ENCODE measurements around the gene TSPAN32.

The TSPAN32 gene

DNA sequence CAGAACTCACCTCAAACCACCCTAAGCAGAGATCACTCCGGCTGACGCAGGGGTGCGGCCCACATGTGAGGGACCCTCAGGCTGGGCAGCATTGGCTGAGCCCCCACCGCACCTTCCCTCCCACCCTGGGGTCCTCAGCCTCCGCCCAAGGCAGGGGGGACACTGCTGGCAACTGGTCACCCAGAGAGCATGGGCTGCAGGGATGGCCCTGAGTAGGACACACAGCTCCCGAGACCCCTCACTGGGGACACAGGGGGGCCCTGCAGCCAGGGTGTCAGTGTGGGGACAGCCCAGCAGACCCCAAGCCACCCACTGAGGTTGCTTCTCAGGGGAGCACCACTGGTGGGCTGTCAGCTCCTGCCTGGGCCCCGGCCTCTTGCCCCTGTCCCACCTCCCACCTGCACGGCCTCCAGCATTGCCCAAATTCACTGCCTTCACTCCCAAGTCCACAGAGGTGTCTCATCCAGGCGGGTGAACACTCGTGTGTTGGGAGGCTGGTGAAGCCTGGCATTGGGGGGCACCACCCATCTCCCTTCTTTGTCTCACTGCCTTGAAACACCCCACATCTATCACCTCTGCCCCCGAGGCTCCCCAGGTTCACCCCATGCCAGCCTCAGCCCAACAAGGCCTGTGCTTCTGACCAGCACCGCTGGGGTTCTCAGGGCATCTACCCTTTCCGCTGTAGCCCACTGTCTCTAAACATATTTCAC is 4.7 kb upstream of the TSPAN32 start:
- Histone ChIP-seq H3K9ac (ENCODE audit: low read length) (no peak overlapping the region), H2AK5ac (ENCODE audit: low read length) (no peak overlapping the region), H3K4ac (ENCODE audit: low read depth, low read length) (no peak overlapping the region), H2BK120ac (ENCODE audit: low read depth, low read length) (no peak overlapping the region), H3K36me3 (ENCODE audit: control insufficient read depth, insufficient read depth, low read length) (no peaks in the 10 kb centered on the region), H3K56ac (ENCODE audit: low read length) (no peak overlapping the region), H3K18ac (ENCODE audit: low read length) (no peak overlapping the region), H2BK5ac (ENCODE audit: low read length) (no peak overlapping the region), H3K27me3 (ENCODE audit: insufficient read depth, low read length, poor library complexity) (no peaks in the 10 kb centered on the region), H3K23ac (ENCODE audit: low read length) (no peak overlapping the region), H3K79me1 (ENCODE audit: low read length) (no peaks in the 10 kb centered on the region), H2BK15ac (replicated peaks; ENCODE audit: low read depth) (no peak overlapping the region), H3K79me2 (ENCODE audit: control insufficient read depth, insufficient read depth, low read length) (no peaks in the 10 kb centered on the region), H3K4me3 (ENCODE audit: low read length) (no peak overlapping the region), H4K8ac (ENCODE audit: low read depth, low read length) (no peak overlapping the region), H3K27ac (ENCODE audit: low read depth, low read length) (no peak overlapping the region), H3K4me1 (ENCODE audit: control insufficient read depth, low read depth, low read length) (no peaks in the 10 kb centered on the region), H3K4me2 (ENCODE audit: low read length) (no peak overlapping the region), H4K5ac (ENCODE audit: low read length) (no peak overlapping the region)
- DNase-seq = no peak
- WGBS (ENCODE audit: extremely low coverage, insufficient coverage, low lambda C conversion rate) = no CpG with 5 or more reads among the region's 13 CpGs

DNA sequence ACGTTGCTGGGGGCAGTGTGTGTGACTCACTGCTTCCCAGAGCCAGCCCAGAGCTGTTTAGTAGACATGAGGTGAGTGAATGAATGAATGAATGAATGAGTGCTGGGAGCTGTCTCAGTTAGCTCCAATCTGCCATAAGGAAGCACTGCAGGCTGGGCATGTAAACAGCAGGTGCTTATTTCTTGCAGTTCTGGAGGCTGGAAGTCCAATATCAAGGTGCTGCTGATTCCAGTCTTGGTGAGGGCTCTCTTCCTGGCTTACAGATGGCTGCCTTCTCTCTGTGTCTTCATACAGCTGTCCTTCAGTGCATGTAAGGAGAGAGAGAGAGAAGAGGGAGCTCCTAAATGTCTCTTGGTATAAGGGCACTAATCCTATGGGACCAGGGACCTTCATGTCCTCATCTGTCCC is 4.2 kb upstream of the TSPAN32 start:
- Histone ChIP-seq H3K18ac (ENCODE audit: low read length) (no peak overlapping the region), H2BK5ac (ENCODE audit: low read length) (no peak overlapping the region), H3K4me3 (ENCODE audit: low read length) (no peak overlapping the region), H3K27me3 (ENCODE audit: insufficient read depth, low read length, poor library complexity) (no peaks in the 10 kb centered on the region), H3K56ac (ENCODE audit: low read length) (no peak overlapping the region), H3K4ac (ENCODE audit: low read depth, low read length) (no peak overlapping the region), H3K4me2 (ENCODE audit: low read length) (no peak overlapping the region), H3K27ac (ENCODE audit: low read depth, low read length) (no peak overlapping the region), H3K79me1 (ENCODE audit: low read length) (no peaks in the 10 kb centered on the region), H3K9ac (ENCODE audit: low read length) (no peak overlapping the region), H4K8ac (ENCODE audit: low read depth, low read length) (no peak overlapping the region), H2BK120ac (ENCODE audit: low read depth, low read length) (no peak overlapping the region), H2AK5ac (ENCODE audit: low read length) (no peak overlapping the region), H3K4me1 (ENCODE audit: control insufficient read depth, low read depth, low read length) (no peaks in the 10 kb centered on the region), H3K23ac (ENCODE audit: low read length) (no peak overlapping the region), H3K36me3 (ENCODE audit: control insufficient read depth, insufficient read depth, low read length) (no peaks in the 10 kb centered on the region), H2BK15ac (replicated peaks; ENCODE audit: low read depth) (no peak overlapping the region), H3K79me2 (ENCODE audit: control insufficient read depth, insufficient read depth, low read length) (no peaks in the 10 kb centered on the region), H4K5ac (ENCODE audit: low read length) (no peak overlapping the region)
- no CpG with 5 or more reads among the region's 1 CpG for WGBS (ENCODE audit: extremely low coverage, insufficient coverage, low lambda C conversion rate)
- no peak for DNase-seq

DNA sequence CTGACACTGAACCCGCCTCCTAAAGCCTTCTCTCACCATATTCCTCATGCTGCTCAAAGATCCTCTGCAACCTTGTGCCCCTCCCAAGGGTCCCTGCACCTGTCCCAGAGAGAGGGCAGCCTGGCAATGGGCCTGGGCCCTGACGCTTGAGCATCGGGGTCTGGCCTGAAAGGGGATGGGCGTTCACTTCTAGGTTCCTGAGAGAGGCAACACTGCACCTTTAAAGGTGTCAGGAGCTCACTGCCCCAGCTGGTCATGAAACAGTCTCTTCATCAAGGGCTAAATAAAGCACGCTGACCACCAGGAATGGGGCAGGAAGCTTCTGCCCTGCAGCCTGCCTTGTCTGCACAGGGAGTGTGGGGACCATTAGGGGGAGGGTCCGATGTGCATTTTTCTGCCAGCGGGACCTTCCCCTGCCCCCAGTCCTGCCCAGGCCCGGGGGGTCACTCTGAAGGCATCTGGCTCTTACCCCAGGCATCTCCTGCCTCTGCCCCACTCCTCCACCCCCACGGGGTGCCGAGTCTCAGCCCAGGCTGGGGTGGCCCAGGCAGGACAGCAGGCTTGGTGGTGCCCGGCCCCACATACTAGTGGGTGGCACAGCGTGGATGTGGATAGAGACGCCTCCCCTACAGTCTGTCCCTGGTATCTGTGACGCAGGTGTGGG is 3.5 kb upstream of the TSPAN32 start:
- Histone ChIP-seq H3K36me3 (ENCODE audit: control insufficient read depth, insufficient read depth, low read length) (no peaks in the 10 kb centered on the region), H3K4me3 (ENCODE audit: low read length) (no peak overlapping the region), H3K4me1 (ENCODE audit: control insufficient read depth, low read depth, low read length) (no peaks in the 10 kb centered on the region), H4K8ac (ENCODE audit: low read depth, low read length) (no peak overlapping the region), H3K56ac (ENCODE audit: low read length) (no peak overlapping the region), H3K23ac (ENCODE audit: low read length) (no peak overlapping the region), H3K27me3 (ENCODE audit: insufficient read depth, low read length, poor library complexity) (no peaks in the 10 kb centered on the region), H2BK120ac (ENCODE audit: low read depth, low read length) (no peak overlapping the region), H3K27ac (ENCODE audit: low read depth, low read length) (no peak overlapping the region), H3K79me2 (ENCODE audit: control insufficient read depth, insufficient read depth, low read length) (no peaks in the 10 kb centered on the region), H3K4me2 (ENCODE audit: low read length) (no peak overlapping the region), H3K79me1 (ENCODE audit: low read length) (no peaks in the 10 kb centered on the region), H2BK15ac (replicated peaks; ENCODE audit: low read depth) (no peak overlapping the region), H3K4ac (ENCODE audit: low read depth, low read length) (no peak overlapping the region), H3K9ac (ENCODE audit: low read length) (no peak overlapping the region), H2BK5ac (ENCODE audit: low read length) (no peak overlapping the region), H3K18ac (ENCODE audit: low read length) (no peak overlapping the region), H4K5ac (ENCODE audit: low read length) (no peak overlapping the region), H2AK5ac (ENCODE audit: low read length) (no peak overlapping the region)
- no peak for DNase-seq
- no CpG with 5 or more reads among the region's 14 CpGs for WGBS (ENCODE audit: extremely low coverage, insufficient coverage, low lambda C conversion rate)

DNA sequence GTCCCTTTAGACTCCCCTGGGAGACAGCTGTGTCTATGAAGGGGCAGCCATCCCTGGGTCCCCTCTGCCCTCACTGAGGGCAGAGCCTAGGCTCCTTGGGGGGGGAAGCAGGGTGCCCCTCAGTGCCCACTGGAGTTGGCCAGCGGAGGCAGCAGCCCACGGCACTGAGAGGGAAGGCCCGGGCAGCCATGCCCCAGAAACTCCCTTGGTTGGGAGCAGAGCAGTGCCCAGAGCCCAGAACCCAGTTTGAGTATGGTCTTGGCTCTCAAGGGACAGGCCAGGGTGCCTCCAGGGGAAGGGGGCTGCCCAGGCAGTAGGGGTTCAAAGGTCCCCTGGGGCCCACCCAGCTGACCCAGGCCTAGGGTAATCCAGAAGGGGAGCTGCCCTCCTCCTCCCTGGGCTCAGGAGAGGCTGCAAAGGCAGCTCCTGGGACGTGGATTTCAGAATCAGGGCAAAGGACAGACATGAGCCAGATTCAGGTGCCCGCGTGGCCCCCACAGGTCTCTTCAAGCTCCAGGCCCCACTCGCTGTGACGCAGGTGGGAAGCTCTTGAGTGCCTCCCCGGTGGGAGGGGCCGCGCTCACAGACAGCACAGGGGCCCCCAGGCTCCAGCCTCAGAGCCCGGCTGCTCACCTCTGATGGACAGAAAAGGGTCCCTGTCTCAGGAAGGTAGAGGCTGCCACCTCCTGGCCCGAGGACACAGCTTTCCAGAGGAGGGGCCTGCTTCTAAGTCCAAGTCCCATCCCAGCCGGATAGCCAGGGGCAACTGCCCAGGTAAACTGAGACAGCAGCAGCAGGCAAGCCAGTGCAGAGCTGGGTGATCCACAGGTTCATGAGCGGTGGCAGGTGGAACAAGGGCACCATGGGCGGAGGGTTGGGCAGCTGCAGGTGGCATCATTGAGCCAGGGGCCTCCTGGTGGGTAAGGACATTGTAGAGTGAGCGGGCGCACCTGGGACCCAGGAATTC is 2.7 kb upstream of the TSPAN32 start:
- H3K4me3 ChIP-seq (ENCODE audit: low read length) = no peak overlapping the region
- no peak overlapping the region for H3K23ac ChIP-seq (ENCODE audit: low read length)
- H4K5ac ChIP-seq (ENCODE audit: low read length) = no peak overlapping the region
- H2BK15ac ChIP-seq (replicated peaks; ENCODE audit: low read depth) = no peak overlapping the region
- H2BK120ac ChIP-seq (ENCODE audit: low read depth, low read length) = no peak overlapping the region
- no peaks in the 10 kb centered on the region for H3K79me2 ChIP-seq (ENCODE audit: control insufficient read depth, insufficient read depth, low read length)
- H4K8ac ChIP-seq (ENCODE audit: low read depth, low read length) = no peak overlapping the region
- H3K9ac ChIP-seq (ENCODE audit: low read length) = no peak overlapping the region
- no peaks in the 10 kb centered on the region for H3K36me3 ChIP-seq (ENCODE audit: control insufficient read depth, insufficient read depth, low read length)
- no peak overlapping the region for H3K56ac ChIP-seq (ENCODE audit: low read length)
- H2AK5ac ChIP-seq (ENCODE audit: low read length) = no peak overlapping the region
- no peak overlapping the region for H3K4me2 ChIP-seq (ENCODE audit: low read length)
- no peak overlapping the region for H3K27ac ChIP-seq (ENCODE audit: low read depth, low read length)
- H3K4me1 ChIP-seq (ENCODE audit: control insufficient read depth, low read depth, low read length) = no peaks in the 10 kb centered on the region
- no peaks in the 10 kb centered on the region for H3K79me1 ChIP-seq (ENCODE audit: low read length)
- no peak overlapping the region for H2BK5ac ChIP-seq (ENCODE audit: low read length)
- no peak overlapping the region for H3K18ac ChIP-seq (ENCODE audit: low read length)
- H3K4ac ChIP-seq (ENCODE audit: low read depth, low read length) = no peak overlapping the region
- WGBS (ENCODE audit: extremely low coverage, insufficient coverage, low lambda C conversion rate) = no CpG with 5 or more reads among the region's 18 CpGs
- peak; percentile 61 for DNase-seq
- H3K27me3 ChIP-seq (ENCODE audit: insufficient read depth, low read length, poor library complexity) = no peaks in the 10 kb centered on the region

DNA sequence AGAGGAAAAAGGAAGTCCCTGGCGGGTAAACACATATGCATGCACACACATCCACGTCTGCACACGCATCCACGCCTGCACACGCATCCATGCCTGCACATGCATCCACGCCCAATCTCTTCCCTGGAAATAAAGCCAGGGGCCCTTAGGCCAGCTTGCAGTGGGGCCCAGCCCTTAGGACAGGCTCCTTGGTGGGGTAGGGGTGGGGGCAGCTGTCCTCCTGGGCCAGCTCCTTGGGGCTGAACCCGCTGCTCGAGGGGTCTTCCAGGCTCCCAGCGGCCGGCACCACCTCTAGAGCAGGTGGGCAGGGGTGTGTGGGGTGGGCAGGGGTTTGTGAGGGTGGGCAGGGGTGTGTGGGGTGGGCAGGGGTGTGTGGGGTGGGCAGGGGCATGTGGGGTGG is 2.0 kb upstream of the TSPAN32 start:
- no peak overlapping the region for H3K27ac ChIP-seq (ENCODE audit: low read depth, low read length)
- DNase-seq = no peak
- no peak overlapping the region for H4K8ac ChIP-seq (ENCODE audit: low read depth, low read length)
- H3K4ac ChIP-seq (ENCODE audit: low read depth, low read length) = no peak overlapping the region
- H2BK120ac ChIP-seq (ENCODE audit: low read depth, low read length) = no peak overlapping the region
- H3K4me3 ChIP-seq (ENCODE audit: low read length) = no peak overlapping the region
- no peaks in the 10 kb centered on the region for H3K79me1 ChIP-seq (ENCODE audit: low read length)
- H3K4me1 ChIP-seq (ENCODE audit: control insufficient read depth, low read depth, low read length) = no peaks in the 10 kb centered on the region
- H4K5ac ChIP-seq (ENCODE audit: low read length) = no peak overlapping the region
- no peak overlapping the region for H3K23ac ChIP-seq (ENCODE audit: low read length)
- no CpG with 5 or more reads among the region's 10 CpGs for WGBS (ENCODE audit: extremely low coverage, insufficient coverage, low lambda C conversion rate)
- no peak overlapping the region for H3K4me2 ChIP-seq (ENCODE audit: low read length)
- H3K18ac ChIP-seq (ENCODE audit: low read length) = no peak overlapping the region
- no peak overlapping the region for H3K9ac ChIP-seq (ENCODE audit: low read length)
- H3K36me3 ChIP-seq (ENCODE audit: control insufficient read depth, insufficient read depth, low read length) = no peaks in the 10 kb centered on the region
- no peak overlapping the region for H2AK5ac ChIP-seq (ENCODE audit: low read length)
- no peak overlapping the region for H2BK5ac ChIP-seq (ENCODE audit: low read length)
- H3K27me3 ChIP-seq (ENCODE audit: insufficient read depth, low read length, poor library complexity) = no peaks in the 10 kb centered on the region
- no peak overlapping the region for H2BK15ac ChIP-seq (replicated peaks; ENCODE audit: low read depth)
- no peak overlapping the region for H3K56ac ChIP-seq (ENCODE audit: low read length)
- H3K79me2 ChIP-seq (ENCODE audit: control insufficient read depth, insufficient read depth, low read length) = no peaks in the 10 kb centered on the region
